Measurements from ENCODE around the gene ATOH1. TPM values are rescaled to one million over a fixed set of nuclear protein-coding genes. Genes with fewer than 3 reads are reported as not detected.

ATOH1 gene
- total RNA-seq, 1 experiment from 2014 or later, result not detected

- intact Hi-C loops (cut with micrococcal nuclease), result no loop called here
- TF ChIP-seq ELF1 (IDR thresholded peaks at IDR 0.05; ENCODE audit: borderline replicate concordance, low read depth) (no peak), RAD21 (IDR thresholded peaks at IDR 0.05; ENCODE audit: low read depth) (no peak), ZBTB33 (IDR thresholded peaks at IDR 0.05; ENCODE audit: extremely low read depth, insufficient replicate concordance, low read length) (no peak), TCF7L2 (IDR thresholded peaks at IDR 0.05; ENCODE audit: borderline replicate concordance, extremely low read depth, insufficient read depth, insufficient read length) (no peak), EZH2phosphoT487 (IDR thresholded peaks at IDR 0.05; ENCODE audit: borderline replicate concordance) (no peak), POLR2AphosphoS5 (IDR thresholded peaks at IDR 0.05; ENCODE audit: low read depth, low read length) (no peak), CBX3 (IDR thresholded peaks at IDR 0.05; ENCODE audit: low read depth) (no peak), FOSL1 (IDR thresholded peaks at IDR 0.05; ENCODE audit: low read depth) (no peak), ZFX (IDR thresholded peaks at IDR 0.05) (no peak), SIN3A (IDR thresholded peaks at IDR 0.05; ENCODE audit: low read depth) (no peak), CEBPB (IDR thresholded peaks at IDR 0.05; ENCODE audit: low read depth) (no peak), POLR2A (IDR thresholded peaks at IDR 0.05; ENCODE audit: borderline replicate concordance, extremely low read depth, insufficient read depth, insufficient read length) (no peak)
- Histone ChIP-seq H2AFZ (ENCODE audit: low read depth, low read length, poor library complexity, severe bottlenecking) (no peak overlapping the region), H3K4me1 (ENCODE audit: control insufficient read depth in 1 of 2, insufficient read depth in 2 of 2, low read length in 2 of 2) (no peaks in the 10 kb centered on the region), H3K27ac (ENCODE audit: low read depth, low read length) (no peak overlapping the region), H3K9ac (ENCODE audit: low read length) (no peak overlapping the region), H3K79me2 (ENCODE audit: insufficient read depth, low read length) (no peaks in the 10 kb centered on the region), H3K36me3 (ENCODE audit: control insufficient read depth in 1 of 2, insufficient read depth in 2 of 2, low read length in 2 of 2) (no peaks in the 10 kb centered on the region), H3K9me3 (ENCODE audit: control insufficient read depth in 1 of 2, insufficient read depth in 1 of 2, low read depth in 1 of 2, low read length in 2 of 2) (no peaks in the 10 kb centered on the region), H3K27me3 (ENCODE audit: insufficient read depth, low read length) (no peaks in the 10 kb centered on the region), H3K4me3 (replicated peaks in 1 of 2; ENCODE audit: low read depth in 1 of 2, low read length in 2 of 2) (no peak overlapping the region), H4K20me1 (ENCODE audit: insufficient read depth) (no peaks in the 10 kb centered on the region), H3K9me2 (ENCODE audit: insufficient read depth) (no peaks in the 10 kb centered on the region), H3K4me2 (ENCODE audit: low read length) (no peak overlapping the region)
- CTCF ChIA-PET, result no interaction called here
- ATAC-seq, result no peak
- RAD21 ChIA-PET (ENCODE audit: low non-redundant PET in 1 of 2, low total read pairs in 2 of 2, uncharacterized antibody in 2 of 2, unreplicated experiment in 2 of 2), result no interaction called here
- no TSS peak for BruUV-seq (replicated peaks)
- DNase-seq (ENCODE audit: low read depth, low spot score), result no peak
- POLR2A ChIA-PET, result no interaction called here
These were observed 42.4 kb upstream of the ATOH1 start for GRCh38 chr4:93786149-93786548.
